Prostate gland (tissue), 2 donors: ENCODE measurements around the gene TLE1. TPM values are rescaled to one million over a fixed set of nuclear protein-coding genes. Genes with fewer than 3 reads are reported as not detected.
"Not testable (repeated sequence)": the region's sequence is repeated elsewhere in the genome, so short reads cannot be mapped to it uniquely, and the experiment has no call there.

ENCODE experiments used
- DNase-seq: peaks from one replicate; pipeline ENCODE4 v3.0.0-alpha.2; 2019; ENCODE audit warnings: low spot score
- H3K27ac ChIP-seq, 2 donors: fragments of 200-600 bp; sonication (generic); 2 replicates each; pipeline ENCODE4 v1.5.1; 2017 to 2019
- H3K27me3 ChIP-seq: fragments of 200-600 bp; sonication (generic); replicated peaks from 2 replicates; pipeline ENCODE4 v1.5.1; 2019; ENCODE audit not compliant: insufficient read depth
- H3K36me3 ChIP-seq, 2 donors: fragments of 200-600 bp; sonication (generic); 1 replicate in 1 of 2; 2 replicates in 1 of 2; pipeline versions ENCODE4 v1.5.1 to v1.8.1; 2017 to 2019
- H3K4me1 ChIP-seq: fragments of 200-600 bp; sonication (generic); replicated peaks from 2 replicates; pipeline ENCODE4 v1.5.1; 2019
- H3K4me3 ChIP-seq, 2 donors: fragments of 200-600 bp; sonication (generic); 2 replicates each; pipeline ENCODE4 v1.5.1; 2017 to 2019
- H3K9me3 ChIP-seq: fragments of 200-600 bp; sonication (generic); 2 replicates; pipeline ENCODE4 v1.5.1; 2017
- POLR2A ChIP-seq: fragments of 450-650 bp; IDR thresholded peaks from one replicate; pipeline ENCODE4 v1.6.1; 2016; ENCODE audit warnings: antibody characterized with exemption, mild to moderate bottlenecking
- POLR2AphosphoS5 ChIP-seq: sonication (generic); formaldehyde crosslinking; IDR thresholded peaks from one replicate; pipeline ENCODE4 v1.6.1; 2017; ENCODE audit warnings: antibody characterized with exemption
- WGBS: methylation state at CpG from one replicate; pipeline ENCODE4 v1.1.5; 2018; 5-methylcytosine and 5-hydroxymethylcytosine counted together
- intact Hi-C: fragments of 100-400 bp; cut with DNase I; formaldehyde crosslinking; loops from one replicate; pipeline ENCODE4 v1.14.2; 2022
- total RNA-seq, 2 donors: library from RNA; depleted of rRNA; stranded (reverse); fragments of >200 nt; gene quantifications; one replicate each; pipeline ENCODE4 v1.1.0, GENCODE V29; 2016
- TF ChIP-seq, protein P1 (sequence below), 4 experiments: fragments of 200-600 bp in 2 of 4; fragments of 450-650 bp in 2 of 4; sonication (generic) in 2 of 4; IDR thresholded peaks; 1 replicate in 3 of 4; 2 replicates in 1 of 4; pipeline ENCODE4 v1.5.1; 2016 to 2019; ENCODE audit warnings: antibody characterized with exemption in 4 of 4, mild to moderate bottlenecking in 2 of 4, moderate library complexity in 2 of 4

The TLE1 gene
- total RNA-seq, 2 donors from 2014 or later: 61.0 to 89.5 TPM

DNA sequence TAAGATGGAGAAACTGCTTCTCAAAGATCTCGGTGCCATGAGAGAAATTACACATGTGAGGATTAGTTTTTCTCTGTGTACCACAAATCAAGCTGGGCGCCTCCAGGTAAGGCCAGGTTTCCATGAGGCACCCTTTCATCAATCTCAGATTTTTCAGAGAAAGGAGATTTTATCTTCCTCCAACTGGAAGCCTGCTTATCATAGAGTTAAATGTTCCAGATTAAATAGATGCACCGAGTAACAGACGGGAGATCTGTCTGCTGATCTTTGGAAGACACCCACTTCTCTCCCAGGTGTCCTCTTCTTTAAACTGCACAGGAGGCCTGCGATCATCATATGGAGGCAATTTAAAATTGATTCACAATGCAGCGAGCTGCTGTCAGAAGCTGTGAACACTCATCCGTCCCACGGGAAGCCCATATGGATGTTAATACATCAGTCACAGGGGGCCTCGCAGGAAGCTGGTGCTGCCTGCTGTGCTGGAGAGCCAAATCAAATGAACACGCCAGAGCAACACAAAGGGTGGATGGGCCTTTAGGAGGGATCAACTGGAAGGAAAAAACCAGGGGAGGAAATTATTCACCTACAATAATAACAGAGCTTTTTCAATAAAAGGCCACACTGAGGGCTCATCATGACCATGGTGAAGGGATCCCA lies 93.3 kb downstream of the TLE1 start:
- H3K27me3 ChIP-seq: no peaks in the 10 kb centered on the region
- H3K9me3 ChIP-seq: no peaks in the 10 kb centered on the region
- no peak for DNase-seq
- WGBS: 80% methylated on average over 10 of the region's 10 CpGs
- H3K27ac ChIP-seq: no peak overlapping the region
- TF ChIP-seq POLR2AphosphoS5 (no peak), POLR2A (no peak)
- TF ChIP-seq, protein P1, sequence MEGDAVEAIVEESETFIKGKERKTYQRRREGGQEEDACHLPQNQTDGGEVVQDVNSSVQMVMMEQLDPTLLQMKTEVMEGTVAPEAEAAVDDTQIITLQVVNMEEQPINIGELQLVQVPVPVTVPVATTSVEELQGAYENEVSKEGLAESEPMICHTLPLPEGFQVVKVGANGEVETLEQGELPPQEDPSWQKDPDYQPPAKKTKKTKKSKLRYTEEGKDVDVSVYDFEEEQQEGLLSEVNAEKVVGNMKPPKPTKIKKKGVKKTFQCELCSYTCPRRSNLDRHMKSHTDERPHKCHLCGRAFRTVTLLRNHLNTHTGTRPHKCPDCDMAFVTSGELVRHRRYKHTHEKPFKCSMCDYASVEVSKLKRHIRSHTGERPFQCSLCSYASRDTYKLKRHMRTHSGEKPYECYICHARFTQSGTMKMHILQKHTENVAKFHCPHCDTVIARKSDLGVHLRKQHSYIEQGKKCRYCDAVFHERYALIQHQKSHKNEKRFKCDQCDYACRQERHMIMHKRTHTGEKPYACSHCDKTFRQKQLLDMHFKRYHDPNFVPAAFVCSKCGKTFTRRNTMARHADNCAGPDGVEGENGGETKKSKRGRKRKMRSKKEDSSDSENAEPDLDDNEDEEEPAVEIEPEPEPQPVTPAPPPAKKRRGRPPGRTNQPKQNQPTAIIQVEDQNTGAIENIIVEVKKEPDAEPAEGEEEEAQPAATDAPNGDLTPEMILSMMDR (IDR thresholded peaks at IDR 0.05): no peak
- H3K36me3 ChIP-seq: no peaks in the 10 kb centered on the region
- intact Hi-C loops: no loop called here
- no peaks in the 10 kb centered on the region for H3K4me1 ChIP-seq
- no peak overlapping the region for H3K4me3 ChIP-seq

DNA sequence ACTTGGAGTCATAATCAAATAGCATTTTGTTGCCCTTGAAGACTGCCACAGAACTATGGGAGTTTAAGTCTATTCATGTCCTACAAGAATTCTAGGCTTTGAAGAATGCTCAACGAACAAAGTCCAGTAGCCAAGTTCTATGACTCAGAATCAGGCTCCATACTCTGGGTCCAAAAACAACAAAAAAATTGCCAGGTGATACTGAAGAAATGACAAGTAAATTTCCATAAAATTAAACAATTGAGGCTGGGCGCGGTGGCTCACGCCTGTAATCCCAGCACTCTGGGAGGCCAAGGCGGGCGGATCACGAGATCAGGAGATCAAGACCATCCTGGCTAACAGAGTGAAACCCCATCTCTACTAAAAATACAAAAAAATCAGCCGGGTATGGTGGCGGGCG lies 94.1 kb downstream of the TLE1 start:
- H3K4me1 ChIP-seq, H3K36me3 ChIP-seq, H3K4me3 ChIP-seq, intact Hi-C loops, H3K27ac ChIP-seq, DNase-seq, H3K27me3 ChIP-seq, H3K9me3 ChIP-seq: not testable (repeated sequence)
- 77% methylated on average over 10 of the region's 10 CpGs for WGBS

DNA sequence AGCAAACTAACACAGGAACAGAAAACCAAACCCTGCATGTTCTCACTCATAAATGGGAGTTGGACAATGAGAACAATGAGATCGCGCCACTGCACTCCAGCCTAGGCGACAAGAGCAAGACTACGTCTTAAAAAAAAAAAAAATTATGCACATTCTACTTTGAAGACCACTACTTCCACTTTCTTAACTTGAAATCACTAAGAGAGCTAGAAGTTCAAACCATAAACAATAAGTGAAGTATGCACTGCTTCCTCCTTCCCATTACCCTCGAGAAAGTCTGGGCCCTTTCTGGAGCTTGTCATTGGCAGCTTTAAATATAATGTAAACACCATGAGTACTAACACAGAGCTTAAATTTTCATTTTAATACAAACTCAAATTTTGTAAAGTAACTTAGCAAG lies 94.9 kb downstream of the TLE1 start:
- Histone ChIP-seq H3K4me1 (no peaks in the 10 kb centered on the region), H3K27me3 (no peaks in the 10 kb centered on the region), H3K4me3 (no peak overlapping the region), H3K36me3 (no peaks in the 10 kb centered on the region), H3K27ac (no peak overlapping the region), H3K9me3 (no peaks in the 10 kb centered on the region)
- WGBS: 80% methylated on average over 5 of the region's 5 CpGs
- intact Hi-C loops: no loop called here
- DNase-seq: no peak
- TF ChIP-seq POLR2AphosphoS5: no peak
- TF ChIP-seq, protein P1 (IDR thresholded peaks at IDR 0.05): no peak
- no peak for TF ChIP-seq POLR2A

DNA sequence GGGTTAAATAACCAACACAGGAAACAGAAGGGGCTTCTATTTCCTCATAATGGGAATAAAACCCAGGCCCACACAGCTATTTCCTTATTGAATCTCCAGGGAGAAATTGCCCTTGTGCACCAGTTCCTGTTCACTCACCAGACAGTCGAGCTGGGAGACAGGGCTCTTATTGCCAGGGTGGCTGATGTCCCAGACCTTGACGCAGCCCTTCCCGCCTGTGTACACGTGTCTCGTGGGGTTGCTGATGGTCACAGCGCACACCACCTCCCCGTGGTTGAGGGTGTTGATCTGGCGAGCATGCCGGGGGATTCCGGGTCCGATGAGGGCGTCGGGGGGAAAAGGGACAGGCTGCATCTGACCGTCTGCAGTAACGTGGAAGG lies 96.5 kb downstream of the TLE1 start:
- intact Hi-C loops: no loop called here

DNA sequence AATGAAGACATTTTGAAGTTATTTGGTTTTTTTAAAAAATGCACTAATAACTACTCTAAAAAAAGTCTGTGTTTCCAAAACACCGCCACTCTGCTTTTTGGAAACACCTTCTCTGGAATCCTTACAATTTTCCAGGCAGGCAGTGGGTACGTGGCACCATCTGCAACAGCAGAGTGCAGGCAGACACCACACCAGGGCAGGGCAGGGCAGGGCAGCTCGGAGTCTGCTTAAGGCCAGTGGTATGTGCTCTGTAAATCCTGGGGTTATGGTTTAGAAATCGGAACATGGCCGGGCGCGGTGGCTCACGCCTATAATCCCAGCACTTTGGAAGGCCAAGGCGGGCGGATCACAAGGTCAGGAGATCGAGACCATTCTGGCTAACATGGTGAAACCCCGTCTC lies 97.6 kb downstream of the TLE1 start:
- no peak for DNase-seq
- intact Hi-C loops: no loop called here
- TF ChIP-seq, protein P1 (IDR thresholded peaks at IDR 0.05): no peak
- no peak for TF ChIP-seq POLR2A
- TF ChIP-seq POLR2AphosphoS5: no peak
- WGBS: 87% methylated on average over 12 of the region's 12 CpGs
- H3K4me3 ChIP-seq: no peak overlapping the region
- no peaks in the 10 kb centered on the region for H3K9me3 ChIP-seq
- H3K27ac ChIP-seq: no peak overlapping the region
- no peaks in the 10 kb centered on the region for H3K27me3 ChIP-seq
- H3K36me3 ChIP-seq: no peaks in the 10 kb centered on the region
- H3K4me1 ChIP-seq: no peaks in the 10 kb centered on the region

More for the DNA sequence above, 96.5 kb downstream of the TLE1 start:
- no peaks in the 10 kb centered on the region for H3K9me3 ChIP-seq
- no peaks in the 10 kb centered on the region for H3K4me1 ChIP-seq
- 66% methylated on average over 15 of the region's 15 CpGs for WGBS
- no peak overlapping the region for H3K4me3 ChIP-seq
- TF ChIP-seq, protein P1 (IDR thresholded peaks at IDR 0.05): no peak
- no peak for TF ChIP-seq POLR2A
- TF ChIP-seq POLR2AphosphoS5: no peak
- H3K36me3 ChIP-seq: no peaks in the 10 kb centered on the region
- no peak overlapping the region for H3K27ac ChIP-seq
- DNase-seq: no peak
- H3K27me3 ChIP-seq: no peaks in the 10 kb centered on the region
